Keratinocyte (primary cell): ENCODE data around the gene ELOB. TPM values are rescaled to one million over a fixed set of nuclear protein-coding genes. Genes with fewer than 3 reads are reported as not detected.

Experiments
- DNase-seq: peaks from one replicate; pipeline ENCODE4 v3.0.0-alpha.2; 2011; ENCODE audit warnings: low read depth, missing footprints, low spot score
- FAIRE-seq: peaks from 2 replicates; lab custom pipeline; 2011; peaks lifted over from hg19 to GRCh38; lab: Jason Lieb, UNC
- H2AFZ ChIP-seq: 2 replicates; pipeline ENCODE4 v1.6.0; 2012; ENCODE audit warnings: low read length, control low read depth, inconsistent platforms; ENCODE audit not compliant: control insufficient read depth
- H3K27ac ChIP-seq: 2 replicates; pipeline ENCODE4 v1.5.1; 2011; ENCODE audit warnings: low read length; ENCODE audit not compliant: control insufficient read depth, insufficient read depth
- H3K27me3 ChIP-seq: 3 replicates; pipeline ENCODE4 v1.6.0; 2011; ENCODE audit warnings: low read length; ENCODE audit not compliant: control insufficient read depth, insufficient read depth; ENCODE audit errors: extremely low read depth
- H3K36me3 ChIP-seq, 2 experiments: 2 replicates in 1 of 2; 3 replicates in 1 of 2; pipeline ENCODE4 v1.5.1; 2011; ENCODE audit warnings: low read length in 2 of 2, mild to moderate bottlenecking in 1 of 2; ENCODE audit not compliant: control insufficient read depth in 2 of 2, insufficient read depth in 2 of 2; ENCODE audit errors: extremely low read depth in 1 of 2
- H3K4me1 ChIP-seq: 3 replicates; pipeline ENCODE4 v1.5.1; 2011; ENCODE audit warnings: low read length; ENCODE audit not compliant: control insufficient read depth, insufficient read depth; ENCODE audit errors: extremely low read depth
- H3K4me2 ChIP-seq: 3 replicates; pipeline ENCODE4 v1.6.0; 2011; ENCODE audit warnings: low read depth, low read length; ENCODE audit not compliant: control insufficient read depth, insufficient read depth; ENCODE audit errors: extremely low read depth
- H3K4me3 ChIP-seq, 3 experiments: fragments of 200-600 bp in 1 of 3; sonication (generic) in 1 of 3; 2 replicates in 2 of 3; 3 replicates in 1 of 3; pipeline ENCODE4 v1.5.1; 2011 to 2016; ENCODE audit warnings: low read length in 3 of 3, mild to moderate bottlenecking in 3 of 3, control low read depth in 2 of 3, inconsistent platforms in 1 of 3, low read depth in 1 of 3, mixed read lengths in 1 of 3, mixed run types in 1 of 3, moderate library complexity in 1 of 3; ENCODE audit not compliant: control insufficient read depth in 2 of 3, insufficient read depth in 2 of 3; ENCODE audit errors: extremely low read depth in 1 of 3
- H3K79me2 ChIP-seq: 2 replicates; pipeline ENCODE4 v1.6.0; 2012; ENCODE audit warnings: low read length; ENCODE audit not compliant: control insufficient read depth, insufficient read depth
- H3K9ac ChIP-seq: 3 replicates; pipeline ENCODE4 v1.6.0; 2011; ENCODE audit warnings: low read length; ENCODE audit not compliant: control insufficient read depth, insufficient read depth; ENCODE audit errors: extremely low read depth
- H3K9me1 ChIP-seq: 3 replicates; pipeline ENCODE4 v1.6.0; 2011; ENCODE audit warnings: low read length; ENCODE audit not compliant: control insufficient read depth, insufficient read depth; ENCODE audit errors: extremely low read depth
- H3K9me3 ChIP-seq: 2 replicates; pipeline ENCODE4 v1.5.1; 2012; ENCODE audit warnings: low read depth, low read length; ENCODE audit not compliant: control insufficient read depth
- H4K20me1 ChIP-seq: 3 replicates; pipeline ENCODE4 v1.6.0; 2011; ENCODE audit warnings: low read length; ENCODE audit not compliant: control insufficient read depth, insufficient read depth; ENCODE audit errors: extremely low read depth
- EZH2 ChIP-seq: IDR thresholded peaks from one replicate; pipeline ENCODE4 v1.6.1; 2012; ENCODE audit warnings: inconsistent platforms, mild to moderate bottlenecking, low read length, moderate library complexity
- dilution Hi-C: fragments of 300-500 bp; cut with MboI; formaldehyde crosslinking; loops from one replicate; pipeline ENCODE4 v1.7.0; 2020; ENCODE audit warnings: low sequenced_read_pairs; ENCODE audit not compliant: extremely low pct_ligation_motif_present
- polyA plus RNA-seq, 5 experiments: library from polyadenylated mRNA; depleted of rRNA in 3 of 5; stranded (reverse) in 3 of 5; stranded (forward) in 1 of 5; unstranded in 1 of 5; fragments of >200 nt; gene quantifications; 1 replicate in 1 of 5; 2 replicates in 3 of 5; 3 replicates in 1 of 5; pipeline versions ENCODE4 v1.2.1 to v1.2.3, GENCODE V29; 2011 to 2012; ENCODE audit warnings: missing spikeins in 2 of 5, low read depth in 1 of 5, low replicate concordance in 1 of 5
- TF ChIP-seq, protein P1 (sequence below), 3 experiments: IDR thresholded peaks in 1 of 3; conservative IDR thresholded peaks in 1 of 3; optimal IDR thresholded peaks in 1 of 3; 2 replicates in 2 of 3; 3 replicates in 1 of 3; pipeline versions ENCODE3 to v1.5.1; 2011; ENCODE audit warnings: low read length in 3 of 3, mild to moderate bottlenecking in 3 of 3, moderate library complexity in 2 of 3, control low read depth in 1 of 3, inconsistent platforms in 1 of 3; ENCODE audit not compliant: insufficient read depth in 2 of 3; ENCODE audit errors: extremely low read depth in 1 of 3

The ELOB gene
- polyA plus RNA-seq, 1 donor (not counting 4 experiments of a cell fraction or from before 2014, with no cell fraction given): 235 TPM

DNA sequence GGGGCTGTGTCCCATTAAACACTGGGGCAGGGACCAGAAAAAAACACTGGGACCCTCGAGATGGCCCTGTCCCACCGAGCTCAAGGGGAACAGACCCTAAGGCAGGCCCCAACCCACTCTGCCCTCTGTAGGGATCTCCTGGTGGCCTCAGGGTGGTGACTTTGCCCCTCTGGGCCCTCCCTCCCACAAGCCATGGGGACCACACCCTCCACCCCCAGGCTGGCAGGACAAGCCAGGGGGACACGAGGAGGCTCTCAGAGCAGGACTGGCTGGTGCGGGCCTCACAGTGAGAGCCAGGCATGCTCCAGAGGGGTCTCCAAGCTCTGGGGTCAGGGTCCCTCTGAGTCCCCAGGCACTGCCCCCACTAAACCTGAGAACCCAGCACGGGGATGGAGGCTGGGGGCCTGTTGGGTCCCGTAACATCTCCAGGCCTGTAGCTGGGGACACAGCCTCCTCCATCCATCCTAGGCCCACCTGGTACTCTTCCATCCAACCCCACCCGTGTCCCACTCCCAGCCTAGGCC lies 39.1 kb downstream of the ELOB start:
- no peak overlapping the region for H3K4me3 ChIP-seq
- FAIRE-seq (no peak), DNase-seq (no peak)
- H3K79me2 ChIP-seq: no peaks in the 10 kb centered on the region
- H3K27ac ChIP-seq: no peak overlapping the region
- no peaks in the 10 kb centered on the region for H3K9me3 ChIP-seq
- peaks cover 3% of the 10 kb centered on the region for H3K4me1 ChIP-seq
- no peaks in the 10 kb centered on the region for H4K20me1 ChIP-seq
- H3K9ac ChIP-seq: no peak overlapping the region
- no peak overlapping the region for H2AFZ ChIP-seq
- no peak for TF ChIP-seq EZH2
- TF ChIP-seq, protein P1, sequence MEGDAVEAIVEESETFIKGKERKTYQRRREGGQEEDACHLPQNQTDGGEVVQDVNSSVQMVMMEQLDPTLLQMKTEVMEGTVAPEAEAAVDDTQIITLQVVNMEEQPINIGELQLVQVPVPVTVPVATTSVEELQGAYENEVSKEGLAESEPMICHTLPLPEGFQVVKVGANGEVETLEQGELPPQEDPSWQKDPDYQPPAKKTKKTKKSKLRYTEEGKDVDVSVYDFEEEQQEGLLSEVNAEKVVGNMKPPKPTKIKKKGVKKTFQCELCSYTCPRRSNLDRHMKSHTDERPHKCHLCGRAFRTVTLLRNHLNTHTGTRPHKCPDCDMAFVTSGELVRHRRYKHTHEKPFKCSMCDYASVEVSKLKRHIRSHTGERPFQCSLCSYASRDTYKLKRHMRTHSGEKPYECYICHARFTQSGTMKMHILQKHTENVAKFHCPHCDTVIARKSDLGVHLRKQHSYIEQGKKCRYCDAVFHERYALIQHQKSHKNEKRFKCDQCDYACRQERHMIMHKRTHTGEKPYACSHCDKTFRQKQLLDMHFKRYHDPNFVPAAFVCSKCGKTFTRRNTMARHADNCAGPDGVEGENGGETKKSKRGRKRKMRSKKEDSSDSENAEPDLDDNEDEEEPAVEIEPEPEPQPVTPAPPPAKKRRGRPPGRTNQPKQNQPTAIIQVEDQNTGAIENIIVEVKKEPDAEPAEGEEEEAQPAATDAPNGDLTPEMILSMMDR (optimal IDR thresholded peaks at IDR 0.05 in 1 of 3, IDR thresholded peaks at IDR 0.05 in 1 of 3, conservative IDR thresholded peaks at IDR 0.05 in 1 of 3; ENCODE audit: extremely low read depth in 1 of 3, insufficient read depth in 2 of 3, low read length in 3 of 3): no peak
- no peaks in the 10 kb centered on the region for H3K36me3 ChIP-seq
- H3K4me2 ChIP-seq: no peak overlapping the region
- no peaks in the 10 kb centered on the region for H3K27me3 ChIP-seq
- dilution Hi-C loops: no loop called here
- no peaks in the 10 kb centered on the region for H3K9me1 ChIP-seq

DNA sequence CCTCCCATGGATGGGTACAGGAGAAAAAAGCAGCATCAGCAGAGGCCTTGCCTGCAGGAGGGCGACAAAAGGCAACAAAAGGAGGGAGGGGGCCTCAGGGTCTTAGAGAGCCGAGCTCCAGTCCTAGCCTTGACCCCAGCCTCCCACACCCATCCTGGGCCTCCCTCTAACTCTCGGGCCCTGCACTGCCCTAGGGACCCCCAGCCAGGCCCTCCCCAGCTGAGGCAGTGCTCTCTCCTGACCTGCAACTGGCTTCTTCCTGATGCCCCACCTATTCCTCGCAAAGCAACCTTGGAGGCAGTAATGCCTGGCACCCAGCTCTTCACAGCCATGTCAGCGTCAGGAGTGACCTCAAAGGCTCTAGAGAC lies 39.9 kb downstream of the ELOB start:
- FAIRE-seq (no peak), DNase-seq (no peak)
- H3K79me2 ChIP-seq: no peaks in the 10 kb centered on the region
- H3K9me3 ChIP-seq: no peaks in the 10 kb centered on the region
- no peaks in the 10 kb centered on the region for H4K20me1 ChIP-seq
- H2AFZ ChIP-seq: no peak overlapping the region
- TF ChIP-seq EZH2: no peak
- TF ChIP-seq, protein P1 (optimal IDR thresholded peaks at IDR 0.05 in 1 of 3, IDR thresholded peaks at IDR 0.05 in 1 of 3, conservative IDR thresholded peaks at IDR 0.05 in 1 of 3; ENCODE audit: extremely low read depth in 1 of 3, insufficient read depth in 2 of 3, low read length in 3 of 3): no peak
- dilution Hi-C loops: no loop called here
- no peak overlapping the region for H3K4me2 ChIP-seq
- no peak overlapping the region for H3K9ac ChIP-seq
- no peaks in the 10 kb centered on the region for H3K27me3 ChIP-seq
- peaks cover 3% of the 10 kb centered on the region for H3K4me1 ChIP-seq
- H3K4me3 ChIP-seq: no peak overlapping the region
- H3K9me1 ChIP-seq: no peaks in the 10 kb centered on the region
- H3K36me3 ChIP-seq: no peaks in the 10 kb centered on the region
- H3K27ac ChIP-seq: no peak overlapping the region
